Transverse colon (tissue), 4 donors: ENCODE results near the gene TMC5.

Source experiments
- EP300 ChIP-seq: sonication (generic); formaldehyde crosslinking; IDR thresholded peaks from one replicate; pipeline ENCODE4 v1.6.1; 2017; ENCODE audit warnings: antibody characterized with exemption, low read depth
- POLR2A ChIP-seq: fragments of 450-650 bp; IDR thresholded peaks from one replicate; pipeline ENCODE4 v1.6.1; 2016; ENCODE audit warnings: antibody characterized with exemption, mild to moderate bottlenecking, moderate library complexity
- POLR2AphosphoS5 ChIP-seq, 3 donors: sonication (generic); formaldehyde crosslinking; IDR thresholded peaks; one replicate each; pipeline ENCODE4 v1.6.1; 2016; ENCODE audit warnings: antibody characterized with exemption in 3 of 3
- TF ChIP-seq, protein P1 (sequence below), 5 experiments: fragments of 200-600 bp in 3 of 5; fragments of 450-650 bp in 2 of 5; sonication (generic) in 3 of 5; IDR thresholded peaks; 1 replicate in 2 of 5; 2 replicates in 3 of 5; pipeline ENCODE4 v1.5.1; 2016 to 2017; ENCODE audit warnings: antibody characterized with exemption in 5 of 5, inconsistent platforms in 3 of 5, mild to moderate bottlenecking in 2 of 5, moderate library complexity in 1 of 5

DNA sequence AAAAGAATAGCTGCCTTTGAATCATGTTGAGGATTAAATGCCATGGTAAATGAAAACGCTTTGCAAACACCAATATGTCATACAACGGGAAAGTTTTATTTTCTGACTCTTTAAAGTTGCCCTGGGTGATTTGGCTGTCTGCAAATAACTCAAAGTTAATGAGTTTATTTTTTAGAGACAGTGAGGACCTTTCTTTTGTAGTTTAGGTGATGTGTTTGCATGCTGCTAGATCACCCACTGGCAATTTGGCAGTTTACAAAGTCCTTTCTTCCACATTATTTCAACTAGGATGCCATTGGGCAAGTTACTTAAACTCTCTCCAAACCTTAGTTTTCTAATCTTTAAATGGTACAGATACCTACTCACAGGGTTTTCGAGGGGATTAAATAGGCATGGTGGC is 66.4 kb downstream of the TMC5 start:
- TF ChIP-seq, protein P1, sequence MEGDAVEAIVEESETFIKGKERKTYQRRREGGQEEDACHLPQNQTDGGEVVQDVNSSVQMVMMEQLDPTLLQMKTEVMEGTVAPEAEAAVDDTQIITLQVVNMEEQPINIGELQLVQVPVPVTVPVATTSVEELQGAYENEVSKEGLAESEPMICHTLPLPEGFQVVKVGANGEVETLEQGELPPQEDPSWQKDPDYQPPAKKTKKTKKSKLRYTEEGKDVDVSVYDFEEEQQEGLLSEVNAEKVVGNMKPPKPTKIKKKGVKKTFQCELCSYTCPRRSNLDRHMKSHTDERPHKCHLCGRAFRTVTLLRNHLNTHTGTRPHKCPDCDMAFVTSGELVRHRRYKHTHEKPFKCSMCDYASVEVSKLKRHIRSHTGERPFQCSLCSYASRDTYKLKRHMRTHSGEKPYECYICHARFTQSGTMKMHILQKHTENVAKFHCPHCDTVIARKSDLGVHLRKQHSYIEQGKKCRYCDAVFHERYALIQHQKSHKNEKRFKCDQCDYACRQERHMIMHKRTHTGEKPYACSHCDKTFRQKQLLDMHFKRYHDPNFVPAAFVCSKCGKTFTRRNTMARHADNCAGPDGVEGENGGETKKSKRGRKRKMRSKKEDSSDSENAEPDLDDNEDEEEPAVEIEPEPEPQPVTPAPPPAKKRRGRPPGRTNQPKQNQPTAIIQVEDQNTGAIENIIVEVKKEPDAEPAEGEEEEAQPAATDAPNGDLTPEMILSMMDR (IDR thresholded peaks at IDR 0.05): no peak
- TF ChIP-seq POLR2AphosphoS5 (IDR thresholded peaks at IDR 0.05) (no peak), EP300 (no peak), POLR2A (no peak)
